Astrocyte (in vitro differentiated cells and primary cell): ENCODE measurements around the gene ESPNL. TPM values are rescaled to one million over a fixed set of nuclear protein-coding genes. Genes with fewer than 3 reads are reported as not detected.

ENCODE experiments used
- DNase-seq: peaks from one replicate; pipeline ENCODE4 v3.0.0-alpha.2; 2010; ENCODE audit warnings: low read depth
- FAIRE-seq: peaks from 2 replicates; lab custom pipeline; 2011; peaks lifted over from hg19 to GRCh38; lab: Jason Lieb, UNC
- H2AFZ ChIP-seq: 2 replicates; pipeline ENCODE4 v1.6.0; 2012; ENCODE audit warnings: low read depth, low read length, inconsistent platforms
- H3K27ac ChIP-seq: 2 replicates; pipeline ENCODE4 v1.5.1; 2011; ENCODE audit warnings: low read depth, low read length, inconsistent platforms
- H3K27me3 ChIP-seq: 2 replicates; pipeline ENCODE4 v1.6.0; 2011; ENCODE audit warnings: low read length, inconsistent platforms; ENCODE audit not compliant: insufficient read depth
- H3K36me3 ChIP-seq: 2 replicates; pipeline ENCODE4 v1.5.1; 2011; ENCODE audit warnings: low read length, inconsistent platforms; ENCODE audit not compliant: insufficient read depth
- H3K4me1 ChIP-seq: 2 replicates; pipeline ENCODE4 v1.5.1; 2011; ENCODE audit warnings: low read length, inconsistent platforms; ENCODE audit not compliant: insufficient read depth
- H3K4me2 ChIP-seq: 2 replicates; pipeline ENCODE4 v1.6.0; 2012; ENCODE audit warnings: low read length, inconsistent platforms
- H3K4me3 ChIP-seq: 2 replicates; pipeline ENCODE4 v1.5.1; 2011; ENCODE audit warnings: low read depth, mild to moderate bottlenecking, low read length, inconsistent platforms; ENCODE audit not compliant: insufficient read depth
- H3K79me2 ChIP-seq: 2 replicates; pipeline ENCODE4 v1.6.0; 2012; ENCODE audit warnings: mild to moderate bottlenecking, low read length, inconsistent platforms; ENCODE audit not compliant: insufficient read depth
- H3K9ac ChIP-seq: 2 replicates; pipeline ENCODE4 v1.6.0; 2012; ENCODE audit warnings: mild to moderate bottlenecking, low read length, inconsistent platforms
- H3K9me3 ChIP-seq: 2 replicates; pipeline ENCODE4 v1.5.1; 2012; ENCODE audit warnings: low read depth, mild to moderate bottlenecking, low read length, inconsistent platforms; ENCODE audit not compliant: insufficient read depth
- H4K20me1 ChIP-seq: 2 replicates; pipeline ENCODE4 v1.6.0; 2012; ENCODE audit warnings: low read length, inconsistent platforms; ENCODE audit not compliant: insufficient read depth
- H3K27ac Mint-ChIP-seq: one replicate; pipeline ENCODE4 v1.8.0; 2021; ENCODE audit warnings: mild to moderate bottlenecking, mixed read lengths; ENCODE audit not compliant: unreplicated experiment
- H3K27me3 Mint-ChIP-seq: one replicate; pipeline ENCODE4 v1.8.0; 2021; ENCODE audit warnings: low read depth, mixed read lengths; ENCODE audit not compliant: unreplicated experiment
- H3K36me3 Mint-ChIP-seq: one replicate; pipeline ENCODE4 v1.8.0; 2021; ENCODE audit warnings: low read depth, mixed read lengths; ENCODE audit not compliant: unreplicated experiment
- H3K4me1 Mint-ChIP-seq: one replicate; pipeline ENCODE4 v1.8.0; 2021; ENCODE audit warnings: low read depth, mixed read lengths; ENCODE audit not compliant: unreplicated experiment
- H3K4me3 Mint-ChIP-seq: one replicate; pipeline ENCODE4 v1.8.0; 2021; ENCODE audit warnings: mild to moderate bottlenecking, moderate library complexity, mixed read lengths; ENCODE audit not compliant: unreplicated experiment
- H3K9me3 Mint-ChIP-seq: one replicate; pipeline ENCODE4 v1.8.0; 2021; ENCODE audit warnings: mild to moderate bottlenecking, mixed read lengths; ENCODE audit not compliant: unreplicated experiment
- EZH2 ChIP-seq: IDR thresholded peaks from 2 replicates; pipeline ENCODE4 v1.6.1; 2012; ENCODE audit warnings: mild to moderate bottlenecking, low read length, inconsistent platforms; ENCODE audit not compliant: insufficient read depth
- total RNA-seq: library from RNA; stranded (reverse); gene quantifications from 2 replicates; pipeline ENCODE4 v1.2.1, GENCODE V29; 2021
- TF ChIP-seq, protein P1 (sequence below): IDR thresholded peaks from 2 replicates; pipeline ENCODE4 v1.5.1; 2011; ENCODE audit warnings: low read depth, mild to moderate bottlenecking, inconsistent platforms, low read length, moderate library complexity; ENCODE audit not compliant: insufficient read depth

The ESPNL gene
- total RNA-seq, 1 donor from 2014 or later = not detected

DNA sequence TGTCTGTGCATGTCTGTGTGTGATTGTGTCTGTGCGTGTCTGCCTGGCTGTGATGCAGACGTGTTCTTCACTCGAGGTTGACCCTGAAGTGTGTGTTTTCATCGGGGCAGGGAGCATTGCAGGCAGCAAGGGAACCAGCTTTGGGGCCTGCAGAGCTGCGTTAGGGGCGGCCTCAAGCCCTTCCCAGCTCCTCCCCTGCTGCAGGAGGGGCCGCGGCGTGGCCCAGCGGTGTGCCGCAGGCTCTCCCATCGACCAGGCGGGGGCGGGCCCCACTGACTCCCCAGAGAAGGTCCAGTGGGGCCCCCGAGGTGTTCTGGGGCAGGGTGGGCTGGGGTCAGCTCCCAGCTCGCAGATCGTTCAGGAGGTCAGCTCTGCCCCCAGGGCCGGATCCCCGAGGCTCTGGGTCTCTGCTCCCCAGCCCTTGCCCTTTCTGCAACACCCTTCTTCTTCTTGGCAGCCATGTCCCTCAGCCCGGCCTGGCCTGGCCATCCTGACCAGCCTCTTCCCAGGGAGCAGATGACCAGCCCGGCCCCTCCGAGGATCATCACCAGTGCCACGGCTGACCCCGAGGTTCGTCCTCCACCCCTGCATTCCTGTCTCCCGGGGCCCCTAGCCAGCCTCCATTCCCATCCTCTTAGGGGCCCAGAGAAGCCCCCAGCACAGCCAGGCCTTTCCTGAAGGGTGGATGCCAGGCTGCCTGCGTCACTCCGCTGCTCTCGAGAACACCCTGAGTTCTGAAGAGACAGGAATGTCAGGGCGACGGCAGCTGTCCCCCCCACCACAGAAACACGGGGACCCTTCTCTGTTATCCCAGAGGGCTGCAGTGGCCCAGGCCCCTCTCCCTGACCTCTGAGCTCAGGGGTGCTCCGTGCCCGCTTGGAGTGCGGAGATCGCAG lies 27.3 kb downstream of the ESPNL start:
- no peaks in the 10 kb centered on the region for H3K36me3 Mint-ChIP-seq
- H3K4me1 Mint-ChIP-seq = no peaks in the 10 kb centered on the region
- H3K9me3 Mint-ChIP-seq = no peaks in the 10 kb centered on the region
- peaks cover 10% of the 10 kb centered on the region for H3K27me3 Mint-ChIP-seq
- H3K27ac Mint-ChIP-seq = no peak overlapping the region
- DNase-seq (no peak), FAIRE-seq (no peak)
- Histone ChIP-seq H3K36me3 (no peaks in the 10 kb centered on the region), H3K79me2 (no peaks in the 10 kb centered on the region), H3K9me3 (no peaks in the 10 kb centered on the region), H3K4me1 (no peaks in the 10 kb centered on the region), H2AFZ (peak overlapping the region; percentile 46), H4K20me1 (no peaks in the 10 kb centered on the region), H3K4me3 (no peak overlapping the region), H3K9ac (no peak overlapping the region), H3K27me3 (no peaks in the 10 kb centered on the region), H3K4me2 (peak overlapping the region; percentile 21), H3K27ac (no peak overlapping the region)
- H3K4me3 Mint-ChIP-seq = no peak overlapping the region
- TF ChIP-seq EZH2 = no peak
- TF ChIP-seq, protein P1, sequence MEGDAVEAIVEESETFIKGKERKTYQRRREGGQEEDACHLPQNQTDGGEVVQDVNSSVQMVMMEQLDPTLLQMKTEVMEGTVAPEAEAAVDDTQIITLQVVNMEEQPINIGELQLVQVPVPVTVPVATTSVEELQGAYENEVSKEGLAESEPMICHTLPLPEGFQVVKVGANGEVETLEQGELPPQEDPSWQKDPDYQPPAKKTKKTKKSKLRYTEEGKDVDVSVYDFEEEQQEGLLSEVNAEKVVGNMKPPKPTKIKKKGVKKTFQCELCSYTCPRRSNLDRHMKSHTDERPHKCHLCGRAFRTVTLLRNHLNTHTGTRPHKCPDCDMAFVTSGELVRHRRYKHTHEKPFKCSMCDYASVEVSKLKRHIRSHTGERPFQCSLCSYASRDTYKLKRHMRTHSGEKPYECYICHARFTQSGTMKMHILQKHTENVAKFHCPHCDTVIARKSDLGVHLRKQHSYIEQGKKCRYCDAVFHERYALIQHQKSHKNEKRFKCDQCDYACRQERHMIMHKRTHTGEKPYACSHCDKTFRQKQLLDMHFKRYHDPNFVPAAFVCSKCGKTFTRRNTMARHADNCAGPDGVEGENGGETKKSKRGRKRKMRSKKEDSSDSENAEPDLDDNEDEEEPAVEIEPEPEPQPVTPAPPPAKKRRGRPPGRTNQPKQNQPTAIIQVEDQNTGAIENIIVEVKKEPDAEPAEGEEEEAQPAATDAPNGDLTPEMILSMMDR = no peak

DNA sequence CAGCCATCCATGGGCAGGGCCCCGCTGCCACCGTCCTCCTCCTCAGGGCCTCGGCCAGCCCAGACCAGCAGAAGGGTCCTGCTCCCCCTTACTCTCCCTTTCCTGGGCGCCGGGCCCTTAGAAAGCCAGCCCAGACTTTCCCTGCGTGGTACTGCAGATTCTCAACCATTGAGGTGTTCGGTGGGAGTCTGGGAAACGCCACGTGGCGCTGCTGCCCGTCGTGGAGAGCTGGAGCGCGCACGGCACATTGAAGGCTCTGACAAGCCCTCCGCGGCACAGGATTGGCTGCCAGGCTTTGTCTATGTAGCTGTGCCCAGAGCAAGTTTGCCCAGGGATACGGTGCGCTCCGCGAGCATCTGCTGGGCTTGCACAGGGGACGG lies 27.9 kb downstream of the ESPNL start:
- DNase-seq (no peak), FAIRE-seq (no peak)
- Histone ChIP-seq H3K4me1 (no peaks in the 10 kb centered on the region), H3K4me2 (no peak overlapping the region), H3K27me3 (no peaks in the 10 kb centered on the region), H3K79me2 (no peaks in the 10 kb centered on the region), H3K9ac (no peak overlapping the region), H3K9me3 (no peaks in the 10 kb centered on the region), H3K27ac (no peak overlapping the region), H3K36me3 (no peaks in the 10 kb centered on the region), H3K4me3 (no peak overlapping the region), H4K20me1 (no peaks in the 10 kb centered on the region), H2AFZ (peak overlapping the region; percentile 26)
- peaks cover 10% of the 10 kb centered on the region for H3K27me3 Mint-ChIP-seq
- no peaks in the 10 kb centered on the region for H3K36me3 Mint-ChIP-seq
- TF ChIP-seq, protein P1 = no peak
- TF ChIP-seq EZH2 = no peak
- H3K4me3 Mint-ChIP-seq = no peak overlapping the region
- no peaks in the 10 kb centered on the region for H3K4me1 Mint-ChIP-seq
- no peaks in the 10 kb centered on the region for H3K9me3 Mint-ChIP-seq
- H3K27ac Mint-ChIP-seq = no peak overlapping the region

DNA sequence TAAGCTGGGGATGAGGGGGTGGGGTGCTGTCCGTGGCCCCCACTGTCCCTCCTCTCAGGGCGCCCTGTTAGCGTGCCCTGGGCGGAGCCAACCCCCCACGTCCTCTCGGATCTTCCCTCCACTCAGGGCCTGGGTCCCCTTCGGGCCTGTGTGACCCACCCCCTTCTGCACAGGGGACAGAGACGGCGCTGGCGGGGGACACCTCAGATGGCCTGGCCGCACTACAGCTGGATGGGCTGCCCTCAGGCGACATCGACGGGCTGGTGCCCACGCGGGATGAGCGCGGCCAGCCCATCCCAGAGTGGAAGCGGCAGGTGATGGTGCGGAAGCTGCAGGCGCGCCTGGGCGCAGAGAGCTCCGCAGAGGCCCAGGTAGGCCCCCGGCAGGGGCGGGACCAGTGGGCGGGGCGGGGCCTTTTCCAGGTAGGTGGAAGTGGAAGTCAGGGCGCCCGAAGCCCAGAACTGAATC lies 28.4 kb downstream of the ESPNL start:
- Mint-ChIP-seq H3K4me1 (no peaks in the 10 kb centered on the region), H3K4me3 (no peak overlapping the region), H3K27ac (no peak overlapping the region), H3K27me3 (peaks cover 15% of the 10 kb centered on the region), H3K9me3 (no peaks in the 10 kb centered on the region), H3K36me3 (no peaks in the 10 kb centered on the region)
- TF ChIP-seq, protein P1 = no peak
- FAIRE-seq (no peak), DNase-seq (no peak)
- H2AFZ ChIP-seq = no peak overlapping the region
- no peaks in the 10 kb centered on the region for H3K9me3 ChIP-seq
- H3K27me3 ChIP-seq = no peaks in the 10 kb centered on the region
- no peak overlapping the region for H3K27ac ChIP-seq
- H3K79me2 ChIP-seq = no peaks in the 10 kb centered on the region
- H3K36me3 ChIP-seq = no peaks in the 10 kb centered on the region
- H3K9ac ChIP-seq = no peak overlapping the region
- H3K4me2 ChIP-seq = no peak overlapping the region
- H4K20me1 ChIP-seq = no peaks in the 10 kb centered on the region
- H3K4me1 ChIP-seq = no peaks in the 10 kb centered on the region
- H3K4me3 ChIP-seq = no peak overlapping the region
